Activated B cell treated with CpG ODN at 0.5 μM for 24 hours (primary cell): ENCODE results near the gene OR6C65. TPM values are rescaled to one million over a fixed set of nuclear protein-coding genes. Genes with fewer than 3 reads are reported as not detected.
A peak's percentile ranks its signal among the peaks of the same experiment; 100 is the strongest.
"Not testable (repeated sequence)": the region's sequence is repeated elsewhere in the genome, so short reads cannot be mapped to it uniquely, and the experiment has no call there.

Experiments used
- ATAC-seq: fragments of 200-7000 bp; cut with Tn5 transposase; one replicate; pipeline ENCODE4 v1.10.0; 2021; ENCODE audit warnings: low read depth, mild to moderate bottlenecking, moderate library complexity
- CTCF ChIA-PET: fragments of 350-600 bp; sonication (Branson Sonifier 250); formaldehyde crosslinking; loops from one replicate; lab custom pipeline; 2021; ENCODE audit warnings: antibody characterized with exemption; lab: Charles Lee
- POLR2A ChIA-PET: fragments of 350-600 bp; sonication (Branson Sonifier 250); formaldehyde crosslinking; loops from one replicate; lab custom pipeline; 2021; ENCODE audit warnings: antibody characterized with exemption; lab: Charles Lee
- DNase-seq: peaks from one replicate; pipeline ENCODE4 v3.0.0; 2022
- H3K27ac Mint-ChIP-seq: one replicate; pipeline ENCODE4 v1.8.0; 2020; ENCODE audit warnings: mixed read lengths
- H3K27me3 Mint-ChIP-seq: one replicate; pipeline ENCODE4 v1.8.0; 2021; ENCODE audit warnings: mixed read lengths
- H3K36me3 Mint-ChIP-seq: one replicate; pipeline ENCODE4 v1.8.0; 2021; ENCODE audit warnings: low read depth, mixed read lengths
- H3K4me1 Mint-ChIP-seq: one replicate; pipeline ENCODE4 v1.8.0; 2021; ENCODE audit warnings: mixed read lengths
- H3K4me3 Mint-ChIP-seq: one replicate; pipeline ENCODE4 v1.8.0; 2020; ENCODE audit warnings: mild to moderate bottlenecking, mixed read lengths
- H3K9me3 Mint-ChIP-seq: one replicate; pipeline ENCODE4 v1.8.0; 2020; ENCODE audit warnings: mixed read lengths
- CTCF ChIP-seq: fragments of 200-600 bp; IDR thresholded peaks from one replicate; pipeline ENCODE4 v1.8.0; 2022; ENCODE audit warnings: antibody characterized with exemption, mild to moderate bottlenecking
- intact Hi-C: fragments of 100-400 bp; cut with micrococcal nuclease; formaldehyde crosslinking; loops from one replicate; pipeline ENCODE4 v1.15.1; 2024
- total RNA-seq: library from RNA; stranded (reverse); gene quantifications from 2 replicates; pipeline ENCODE4 v1.2.3, GENCODE V29; 2022

OR6C65 gene
- total RNA-seq, 1 donor from 2014 or later = not detected

GRCh38 chr12:55414889-55415288 lies 14.6 kb downstream of the OR6C65 start:
- H3K9me3 Mint-ChIP-seq, H3K27ac Mint-ChIP-seq, intact Hi-C loops, DNase-seq, CTCF ChIA-PET, POLR2A ChIA-PET, H3K4me1 Mint-ChIP-seq, H3K36me3 Mint-ChIP-seq: not testable (repeated sequence)
- ATAC-seq = peak; percentile 90
- H3K4me3 Mint-ChIP-seq = peak overlapping the region; percentile 59
- H3K27me3 Mint-ChIP-seq = peaks cover 32% of the 10 kb centered on the region

GRCh38 chr12:55416961-55417360 lies 16.6 kb downstream of the OR6C65 start:
- H3K27ac Mint-ChIP-seq = no peak overlapping the region
- TF ChIP-seq CTCF = no peak
- no peak for DNase-seq
- H3K4me3 Mint-ChIP-seq = no peak overlapping the region
- CTCF ChIA-PET = no interaction called here
- peaks cover 6% of the 10 kb centered on the region for H3K9me3 Mint-ChIP-seq
- H3K4me1 Mint-ChIP-seq = peaks cover 6% of the 10 kb centered on the region
- H3K27me3 Mint-ChIP-seq = peaks cover 33% of the 10 kb centered on the region
- POLR2A ChIA-PET = no interaction called here
- intact Hi-C loops = no loop called here
- ATAC-seq = no peak
- H3K36me3 Mint-ChIP-seq = no peaks in the 10 kb centered on the region

GRCh38 chr12:55420307-55420962 lies 20.1 kb downstream of the OR6C65 start:
- intact Hi-C loops = no loop called here
- Mint-ChIP-seq H3K27me3 (peaks cover 37% of the 10 kb centered on the region), H3K27ac (no peak overlapping the region), H3K36me3 (no peaks in the 10 kb centered on the region), H3K4me3 (no peak overlapping the region), H3K4me1 (peaks cover 2% of the 10 kb centered on the region), H3K9me3 (peaks cover 6% of the 10 kb centered on the region)
- no peak for TF ChIP-seq CTCF
- ATAC-seq (no peak), DNase-seq (no peak)
- ChIA-PET POLR2A (no interaction called here), CTCF (no interaction called here)

- Mint-ChIP-seq H3K4me3 (no peak within 1 kb of the TSS), H3K27ac (no peak within 1 kb of the TSS), H3K27me3 (peaks cover 8% of the 10 kb centered on the region), H3K4me1 (no peaks in the 10 kb centered on the region), H3K36me3 (no peaks in the 10 kb centered on the region), H3K9me3 (no peaks in the 10 kb centered on the region)
- TF ChIP-seq CTCF = no peak
- ChIA-PET POLR2A (no interaction called here), CTCF (no interaction called here)
- no peak for DNase-seq
- no peak for ATAC-seq
- intact Hi-C loops = no loop called here
Measured at GRCh38 chr12:55425954-55426353, 25.6 kb downstream of the OR6C65 start, which contains the start of gene OR6C76. Gene OR6C76, plus strand, starts transcription at chr12:55426254. Its CDS starts 0 bp downstream, at chr12:55426254.

- no peak for DNase-seq
- ATAC-seq = no peak
- CTCF ChIA-PET = no interaction called here
- Mint-ChIP-seq H3K9me3 (no peaks in the 10 kb centered on the region), H3K27me3 (peaks cover 13% of the 10 kb centered on the region), H3K4me1 (no peaks in the 10 kb centered on the region), H3K36me3 (no peaks in the 10 kb centered on the region), H3K27ac (no peak overlapping the region), H3K4me3 (no peak overlapping the region)
- no peak for TF ChIP-seq CTCF
- intact Hi-C loops = no loop called here
- POLR2A ChIA-PET = no interaction called here
Measured at GRCh38 chr12:55428331-55429243, 28.3 kb downstream of the OR6C65 start.

- CTCF ChIA-PET, DNase-seq: not testable (repeated sequence)
Measured at GRCh38 chr12:55441233-55441632, 40.9 kb downstream of the OR6C65 start.

More at GRCh38 chr12:55441233-55441632, 40.9 kb downstream of the OR6C65 start:
- H3K27ac Mint-ChIP-seq, intact Hi-C loops, ATAC-seq, H3K27me3 Mint-ChIP-seq, POLR2A ChIA-PET, H3K4me1 Mint-ChIP-seq, H3K4me3 Mint-ChIP-seq, H3K36me3 Mint-ChIP-seq: not testable (repeated sequence)
- peaks cover 22% of the 10 kb centered on the region for H3K9me3 Mint-ChIP-seq
